GM21528 (cell line): ENCODE data around the gene GDF10.

Source experiments
- ATAC-seq: cut with Tn5 transposase; IDR thresholded peaks from one replicate; pipeline ENCODE4 v1.9.1; 2021; ENCODE audit warnings: mild to moderate bottlenecking, moderate library complexity; ENCODE audit not compliant: unreplicated experiment, low FRiP score

GDF10 gene

GRCh38 chr10:47291682-47292081 lies 8.3 kb upstream of the GDF10 start:
- ATAC-seq = no peak

- no peak for ATAC-seq
These were observed 5.9 kb upstream of the GDF10 start for GRCh38 chr10:47294057-47294456.

GRCh38 chr10:47294501-47294900 lies 5.5 kb upstream of the GDF10 start:
- ATAC-seq = no peak

- ATAC-seq = no peak
These were observed 4.6 kb upstream of the GDF10 start for GRCh38 chr10:47295411-47295810.

GRCh38 chr10:47296156-47296894 lies 3.7 kb upstream of the GDF10 start:
- ATAC-seq = no peak

GRCh38 chr10:47296941-47297340 lies 3.1 kb upstream of the GDF10 start:
- ATAC-seq = no peak

- ATAC-seq = no peak
These were observed 2.0 kb upstream of the GDF10 start for GRCh38 chr10:47297866-47298540.

GRCh38 chr10:47298715-47299114 lies 1.3 kb upstream of the GDF10 start:
- no peak for ATAC-seq

GRCh38 chr10:47300429-47300931 lies 483 bp downstream of the GDF10 start:
- ATAC-seq = no peak

GRCh38 chr10:47301833-47302232 lies 1.8 kb downstream of the GDF10 start:
- no peak for ATAC-seq

GRCh38 chr10:47303105-47303504 lies 3.1 kb downstream of the GDF10 start:
- ATAC-seq = no peak

- no peak for ATAC-seq
These were observed 3.9 kb downstream of the GDF10 start for GRCh38 chr10:47303866-47304265.

GRCh38 chr10:47305566-47305965 lies 5.6 kb downstream of the GDF10 start:
- no peak for ATAC-seq

- ATAC-seq = no peak
These were observed 6.6 kb downstream of the GDF10 start for GRCh38 chr10:47306387-47307210.

GRCh38 chr10:47307381-47307780 lies 7.4 kb downstream of the GDF10 start:
- ATAC-seq = no peak

GRCh38 chr10:47308775-47309174 lies 8.8 kb downstream of the GDF10 start:
- no peak for ATAC-seq

- ATAC-seq = no peak
These were observed 9.6 kb downstream of the GDF10 start for GRCh38 chr10:47309408-47310089.

- ATAC-seq = no peak
These were observed 10.1 kb downstream of the GDF10 start for GRCh38 chr10:47310090-47310505.

GRCh38 chr10:47311193-47311931 lies 11.4 kb downstream of the GDF10 start:
- ATAC-seq = no peak
